Measurements from ENCODE around the gene MANSC4. TPM values are rescaled to one million over a fixed set of nuclear protein-coding genes. Genes with fewer than 3 reads are reported as not detected.
"Not testable (repeated sequence)": the region's sequence is repeated elsewhere in the genome, so short reads cannot be mapped to it uniquely, and the experiment has no call there.

The MANSC4 gene
- polyA plus RNA-seq, 2 donors, result not detected

- Histone ChIP-seq H3K27me3 (ENCODE audit: control insufficient read depth in 1 of 2, insufficient read depth in 2 of 2, low read length in 2 of 2) (no peaks in the 10 kb centered on the region), H3K9me3 (ENCODE audit: control insufficient read depth in 2 of 2, insufficient read depth in 1 of 2, low read depth in 1 of 2, low read length in 1 of 2) (no peaks in the 10 kb centered on the region), H3K4me3 (ENCODE audit: low read depth in 1 of 2, low read length in 2 of 2) (no peak overlapping the region), H3K4me1 (ENCODE audit: control insufficient read depth in 2 of 2, insufficient read depth in 2 of 2, low read length in 1 of 2) (no peaks in the 10 kb centered on the region), H3K27ac (ENCODE audit: low read depth in 2 of 2, low read length in 1 of 2) (no peak overlapping the region), H3K36me3 (ENCODE audit: control insufficient read depth in 2 of 2, insufficient read depth in 2 of 2, low read length in 1 of 2) (no peaks in the 10 kb centered on the region)
- WGBS, 2 donors, result 91 to 93% methylated on average over 3 of the region's 3 CpGs
These were observed 13.4 kb downstream of the MANSC4 start for GRCh38 chr12:27766587-27766986.

- Histone ChIP-seq H3K4me3 (ENCODE audit: low read depth in 1 of 2, low read length in 2 of 2) (no peak overlapping the region), H3K4me1 (ENCODE audit: control insufficient read depth in 2 of 2, insufficient read depth in 2 of 2, low read length in 1 of 2) (no peaks in the 10 kb centered on the region), H3K27me3 (ENCODE audit: control insufficient read depth in 1 of 2, insufficient read depth in 2 of 2, low read length in 2 of 2) (no peaks in the 10 kb centered on the region), H3K9me3 (ENCODE audit: control insufficient read depth in 2 of 2, insufficient read depth in 1 of 2, low read depth in 1 of 2, low read length in 1 of 2) (no peaks in the 10 kb centered on the region), H3K27ac (ENCODE audit: low read depth in 2 of 2, low read length in 1 of 2) (no peak overlapping the region), H3K36me3 (ENCODE audit: control insufficient read depth in 2 of 2, insufficient read depth in 2 of 2, low read length in 1 of 2) (no peaks in the 10 kb centered on the region)
- 82 to 87% methylated on average over 2 of the region's 2 CpGs for WGBS, 2 donors
These were observed 17.3 kb downstream of the MANSC4 start for GRCh38 chr12:27762757-27763156.

GRCh38 chr12:27756670-27757195, 23.3 kb downstream of the MANSC4 start:
- 92 to 95% methylated on average over 7 of the region's 7 CpGs for WGBS, 2 donors
- H3K9me3 ChIP-seq (ENCODE audit: control insufficient read depth in 2 of 2, insufficient read depth in 1 of 2, low read depth in 1 of 2, low read length in 1 of 2), result no peaks in the 10 kb centered on the region
- no peak overlapping the region for H3K4me3 ChIP-seq (ENCODE audit: low read depth in 1 of 2, low read length in 2 of 2)
- no peaks in the 10 kb centered on the region for H3K27me3 ChIP-seq (ENCODE audit: control insufficient read depth in 1 of 2, insufficient read depth in 2 of 2, low read length in 2 of 2)
- no peaks in the 10 kb centered on the region for H3K4me1 ChIP-seq (ENCODE audit: control insufficient read depth in 2 of 2, insufficient read depth in 2 of 2, low read length in 1 of 2)
- no peak overlapping the region for H3K27ac ChIP-seq (ENCODE audit: low read depth in 2 of 2, low read length in 1 of 2)
- peaks cover 0 to 6% of the 10 kb centered on the region in 2 donors for H3K36me3 ChIP-seq (ENCODE audit: control insufficient read depth in 2 of 2, insufficient read depth in 2 of 2, low read length in 1 of 2)

GRCh38 chr12:27754795-27755194, 25.2 kb downstream of the MANSC4 start:
- Histone ChIP-seq H3K27ac (ENCODE audit: low read depth in 2 of 2, low read length in 1 of 2) (no peak overlapping the region), H3K36me3 (ENCODE audit: control insufficient read depth in 2 of 2, insufficient read depth in 2 of 2, low read length in 1 of 2) (peaks cover 0 to 6% of the 10 kb centered on the region in 2 donors), H3K4me1 (ENCODE audit: control insufficient read depth in 2 of 2, insufficient read depth in 2 of 2, low read length in 1 of 2) (no peaks in the 10 kb centered on the region), H3K27me3 (ENCODE audit: control insufficient read depth in 1 of 2, insufficient read depth in 2 of 2, low read length in 2 of 2) (no peaks in the 10 kb centered on the region), H3K4me3 (ENCODE audit: low read depth in 1 of 2, low read length in 2 of 2) (no peak overlapping the region), H3K9me3 (ENCODE audit: control insufficient read depth in 2 of 2, insufficient read depth in 1 of 2, low read depth in 1 of 2, low read length in 1 of 2) (no peaks in the 10 kb centered on the region)
- WGBS, 2 donors, result 77 to 94% methylated on average over 3 of the region's 3 CpGs

GRCh38 chr12:27751386-27752047, 28.5 kb downstream of the MANSC4 start:
- Histone ChIP-seq H3K36me3 (ENCODE audit: control insufficient read depth in 2 of 2, insufficient read depth in 2 of 2, low read length in 1 of 2) (peaks cover 0 to 2% of the 10 kb centered on the region in 2 donors), H3K9me3 (ENCODE audit: control insufficient read depth in 2 of 2, insufficient read depth in 1 of 2, low read depth in 1 of 2, low read length in 1 of 2) (no peaks in the 10 kb centered on the region), H3K27ac (ENCODE audit: low read depth in 2 of 2, low read length in 1 of 2) (peak overlapping the region in 1 of 2 donors; percentile 47), H3K27me3 (ENCODE audit: control insufficient read depth in 1 of 2, insufficient read depth in 2 of 2, low read length in 2 of 2) (no peaks in the 10 kb centered on the region), H3K4me1 (ENCODE audit: control insufficient read depth in 2 of 2, insufficient read depth in 2 of 2, low read length in 1 of 2) (no peaks in the 10 kb centered on the region), H3K4me3 (ENCODE audit: low read depth in 1 of 2, low read length in 2 of 2) (no peak overlapping the region)
- 58 to 66% methylated on average over 15 of the region's 15 CpGs for WGBS, 2 donors

GRCh38 chr12:27747111-27747820, 32.8 kb downstream of the MANSC4 start:
- H3K27ac ChIP-seq (ENCODE audit: low read depth in 2 of 2, low read length in 1 of 2), result no peak overlapping the region
- no peaks in the 10 kb centered on the region for H3K9me3 ChIP-seq (ENCODE audit: control insufficient read depth in 2 of 2, insufficient read depth in 1 of 2, low read depth in 1 of 2, low read length in 1 of 2)
- peaks cover 3 to 4% of the 10 kb centered on the region in 2 donors for H3K36me3 ChIP-seq (ENCODE audit: control insufficient read depth in 2 of 2, insufficient read depth in 2 of 2, low read length in 1 of 2)
- no peaks in the 10 kb centered on the region for H3K27me3 ChIP-seq (ENCODE audit: control insufficient read depth in 1 of 2, insufficient read depth in 2 of 2, low read length in 2 of 2)
- H3K4me3 ChIP-seq (ENCODE audit: low read depth in 1 of 2, low read length in 2 of 2), result no peak overlapping the region
- no peaks in the 10 kb centered on the region for H3K4me1 ChIP-seq (ENCODE audit: control insufficient read depth in 2 of 2, insufficient read depth in 2 of 2, low read length in 1 of 2)
- 85 to 88% methylated on average over 3 of the region's 3 CpGs for WGBS, 2 donors

GRCh38 chr12:27745734-27746133, 34.3 kb downstream of the MANSC4 start:
- H3K27ac ChIP-seq (ENCODE audit: low read depth in 2 of 2, low read length in 1 of 2); H3K27me3 ChIP-seq (ENCODE audit: control insufficient read depth in 1 of 2, insufficient read depth in 2 of 2, low read length in 2 of 2); H3K4me3 ChIP-seq (ENCODE audit: low read depth in 1 of 2, low read length in 2 of 2); H3K36me3 ChIP-seq (ENCODE audit: control insufficient read depth in 2 of 2, insufficient read depth in 2 of 2, low read length in 1 of 2); H3K9me3 ChIP-seq (ENCODE audit: control insufficient read depth in 2 of 2, insufficient read depth in 1 of 2, low read depth in 1 of 2, low read length in 1 of 2); H3K4me1 ChIP-seq (ENCODE audit: control insufficient read depth in 2 of 2, insufficient read depth in 2 of 2, low read length in 1 of 2): not testable (repeated sequence)
- WGBS, 2 donors, result 85 to 89% methylated on average over 1 of the region's 1 CpG

- no peaks in the 10 kb centered on the region for H3K27me3 ChIP-seq (ENCODE audit: control insufficient read depth in 1 of 2, insufficient read depth in 2 of 2, low read length in 2 of 2)
- H3K4me3 ChIP-seq (ENCODE audit: low read depth in 1 of 2, low read length in 2 of 2), result no peak overlapping the region
- peaks cover 3 to 7% of the 10 kb centered on the region in 2 donors for H3K36me3 ChIP-seq (ENCODE audit: control insufficient read depth in 2 of 2, insufficient read depth in 2 of 2, low read length in 1 of 2)
- WGBS, 2 donors, result 97 to 99% methylated on average over 5 of the region's 5 CpGs
- H3K9me3 ChIP-seq (ENCODE audit: control insufficient read depth in 2 of 2, insufficient read depth in 1 of 2, low read depth in 1 of 2, low read length in 1 of 2), result no peaks in the 10 kb centered on the region
- no peak overlapping the region for H3K27ac ChIP-seq (ENCODE audit: low read depth in 2 of 2, low read length in 1 of 2)
- no peaks in the 10 kb centered on the region for H3K4me1 ChIP-seq (ENCODE audit: control insufficient read depth in 2 of 2, insufficient read depth in 2 of 2, low read length in 1 of 2)
These were observed 36.4 kb downstream of the MANSC4 start for GRCh38 chr12:27743601-27744000.

- 93 to 94% methylated on average over 9 of the region's 9 CpGs for WGBS, 2 donors
- not testable (repeated sequence) for H3K27me3 ChIP-seq (ENCODE audit: control insufficient read depth in 1 of 2, insufficient read depth in 2 of 2, low read length in 2 of 2); H3K36me3 ChIP-seq (ENCODE audit: control insufficient read depth in 2 of 2, insufficient read depth in 2 of 2, low read length in 1 of 2); H3K4me3 ChIP-seq (ENCODE audit: low read depth in 1 of 2, low read length in 2 of 2); H3K4me1 ChIP-seq (ENCODE audit: control insufficient read depth in 2 of 2, insufficient read depth in 2 of 2, low read length in 1 of 2); H3K9me3 ChIP-seq (ENCODE audit: control insufficient read depth in 2 of 2, insufficient read depth in 1 of 2, low read depth in 1 of 2, low read length in 1 of 2); H3K27ac ChIP-seq (ENCODE audit: low read depth in 2 of 2, low read length in 1 of 2)
These were observed 45.7 kb downstream of the MANSC4 start for GRCh38 chr12:27734321-27734720.

Data from esophagus (tissue), 2 donors.